ENCODE data around the gene PCDHAC1. TPM values are rescaled to one million over a fixed set of nuclear protein-coding genes. Genes with fewer than 3 reads are reported as not detected.

PCDHAC1 gene
- total and polyA plus RNA-seq, 2 of the 4 experiments (the other 2 are of a cell fraction) = under 0.01 TPM; not detected in 1

GRCh38 chr5:140964356-140964755 is 38.3 kb downstream of the PCDHAC1 start:
- H3K4me3 ChIP-seq (ENCODE audit: insufficient read depth, low read depth, low read length) = no peak overlapping the region
- DNase-seq (no peak), ATAC-seq (ENCODE audit: low read depth) (no peak)
- no peak overlapping the region for H3K56ac ChIP-seq (ENCODE audit: extremely low read depth, insufficient read depth, low read length)
- H4K91ac ChIP-seq (ENCODE audit: insufficient read depth, low read depth, low read length) = no peak overlapping the region
- no peak overlapping the region for H3K27ac ChIP-seq (ENCODE audit: insufficient read depth, low read length)
- H3K18ac ChIP-seq (ENCODE audit: low read depth, low read length) = no peak overlapping the region
- no peaks in the 10 kb centered on the region for H4K20me1 ChIP-seq (ENCODE audit: insufficient read depth, low read length)
- H3K4ac ChIP-seq (ENCODE audit: low read depth, low read length) = no peak overlapping the region
- no CpG with 5 or more reads among the region's 3 CpGs for WGBS, 2 experiments (ENCODE audit: extremely low coverage in 2 of 2, insufficient read length in 1 of 2)
- H3K4me2 ChIP-seq (ENCODE audit: low read depth, low read length) = no peak overlapping the region
- no peaks in the 10 kb centered on the region for H3K36me3 ChIP-seq (ENCODE audit: control insufficient read depth, insufficient read depth, low read length)
- no peak overlapping the region for H3K14ac ChIP-seq (replicated peaks; ENCODE audit: low read depth, low read length)
- H2BK20ac ChIP-seq (ENCODE audit: low read depth, low read length) = no peak overlapping the region
- dilution Hi-C loops (cut with HindIII; ENCODE audit: low sequenced_read_pairs, unreplicated experiment) (no loop called here), intact Hi-C loops (cut with micrococcal nuclease) (no loop called here), in situ Hi-C loops (cut with MboI; ENCODE audit: low sequenced_read_pairs) (no loop called here)
- CTCF ChIA-PET = no interaction called here
- H2BK5ac ChIP-seq (ENCODE audit: low read depth, low read length, poor library complexity, severe bottlenecking) = no peak overlapping the region
- H4K5ac ChIP-seq (ENCODE audit: low read depth, low read length) = no peak overlapping the region
- no peaks in the 10 kb centered on the region for H3K79me1 ChIP-seq (ENCODE audit: low read depth in 1 of 2, low read length in 2 of 2)
- H4K8ac ChIP-seq (ENCODE audit: low read depth in 2 of 2, low read length in 2 of 2) = no peak overlapping the region
- H2AK9ac ChIP-seq (replicated peaks; ENCODE audit: low read depth, low read length, poor library complexity) = no peak overlapping the region
- H3K9me3 ChIP-seq (ENCODE audit: control insufficient read depth, insufficient read depth, low read length) = peaks cover 33% of the 10 kb centered on the region
- H3K4me1 ChIP-seq (ENCODE audit: control insufficient read depth, insufficient read depth, low read length) = no peaks in the 10 kb centered on the region
- TF ChIP-seq USF2 (IDR thresholded peaks at IDR 0.05; ENCODE audit: low read depth, low read length) (no peak), FOS (IDR thresholded peaks at IDR 0.05; ENCODE audit: low read depth, low read length) (no peak), MAZ (IDR thresholded peaks at IDR 0.05; ENCODE audit: borderline replicate concordance, low read depth, low read length) (no peak), NFE2L2 (IDR thresholded peaks at IDR 0.05; ENCODE audit: low read depth, low read length) (no peak), MXI1 (IDR thresholded peaks at IDR 0.05; ENCODE audit: borderline replicate concordance, low read depth, low read length) (no peak), CHD1 (IDR thresholded peaks at IDR 0.05; ENCODE audit: low read depth, low read length) (no peak), MAFK (IDR thresholded peaks at IDR 0.05; ENCODE audit: low read depth, low read length) (no peak), BHLHE40 (IDR thresholded peaks at IDR 0.05; ENCODE audit: low read depth, low read length) (no peak), POLR2A (IDR thresholded peaks at IDR 0.05; ENCODE audit: low read depth, low read length) (no peak), CEBPB (IDR thresholded peaks at IDR 0.05; ENCODE audit: low read depth, low read length) (no peak), RFX5 (IDR thresholded peaks at IDR 0.05; ENCODE audit: low read depth, low read length) (no peak), ELK1 (IDR thresholded peaks at IDR 0.05; ENCODE audit: borderline replicate concordance, low read depth, low read length) (no peak), RAD21 (IDR thresholded peaks at IDR 0.05; ENCODE audit: low read length) (no peak), SMC3 (IDR thresholded peaks at IDR 0.05; ENCODE audit: low read depth, low read length) (no peak), CTCF (conservative IDR thresholded peaks at IDR 0.05; ENCODE audit: low read depth, low read length) (no peak), RCOR1 (IDR thresholded peaks at IDR 0.05; ENCODE audit: insufficient replicate concordance, low read length) (no peak)
- no peak overlapping the region for H2AK5ac ChIP-seq (ENCODE audit: low read depth, low read length)
- no peak overlapping the region for H2BK15ac ChIP-seq (ENCODE audit: low read depth, low read length)
- BruUV-seq (replicated peaks) = no TSS peak
- H3K27me3 ChIP-seq (ENCODE audit: control insufficient read depth, insufficient read depth, low read length) = no peaks in the 10 kb centered on the region
- POLR2A ChIA-PET (ENCODE audit: unreplicated experiment) = no interaction called here
- H2BK120ac ChIP-seq (ENCODE audit: low read depth, low read length) = no peak overlapping the region
- no peak overlapping the region for H3K23ac ChIP-seq (ENCODE audit: low read depth, low read length)
- H3K9ac ChIP-seq (ENCODE audit: low read depth, low read length) = no peak overlapping the region
- H2AFZ ChIP-seq (replicated peaks; ENCODE audit: low read length, poor library complexity) = no peak overlapping the region
- no peaks in the 10 kb centered on the region for H3K9me1 ChIP-seq (ENCODE audit: insufficient read depth, low read length)

Data from IMR-90 (cell line).